LHCN-M2 (cell line): ENCODE measurements around the gene BRAT1. TPM values are rescaled to one million over a fixed set of nuclear protein-coding genes. Genes with fewer than 3 reads are reported as not detected.

Experiments used
- DNase-seq: peaks from one replicate; pipeline ENCODE4 v3.0.0-alpha.2; 2012; ENCODE audit warnings: low read depth
- total RNA-seq: library from RNA; depleted of rRNA; stranded (reverse); fragments of >200 nt; gene quantifications from 2 replicates; pipeline ENCODE4 v1.2.3, GENCODE V29; 2014

Gene BRAT1
- total RNA-seq, 1 experiment from 2014 or later: 73.9 TPM

DNA sequence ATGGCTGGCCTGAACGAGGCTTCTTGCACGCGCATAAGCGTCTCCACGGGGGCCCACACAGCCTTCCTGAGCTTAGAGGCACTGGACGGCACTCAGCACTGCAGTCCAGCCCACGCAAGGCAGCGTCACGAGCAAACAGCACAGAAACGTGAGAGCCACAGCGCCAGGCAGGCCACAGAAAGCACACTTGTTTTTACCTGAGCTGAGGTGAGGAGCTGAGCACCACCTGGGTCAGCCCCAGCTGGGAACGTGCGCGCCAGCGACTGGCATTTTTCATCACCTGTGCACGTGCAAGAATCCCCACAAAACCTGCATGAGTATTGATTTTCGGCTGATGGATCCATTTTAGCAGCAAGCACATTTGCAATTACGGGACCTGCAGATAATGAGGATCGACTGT, 30.1 kb upstream of the BRAT1 start:
- DNase-seq: no peak

GRCh38 chr7:2583798-2584580, 28.7 kb upstream of the BRAT1 start:
- DNase-seq: no peak

DNA sequence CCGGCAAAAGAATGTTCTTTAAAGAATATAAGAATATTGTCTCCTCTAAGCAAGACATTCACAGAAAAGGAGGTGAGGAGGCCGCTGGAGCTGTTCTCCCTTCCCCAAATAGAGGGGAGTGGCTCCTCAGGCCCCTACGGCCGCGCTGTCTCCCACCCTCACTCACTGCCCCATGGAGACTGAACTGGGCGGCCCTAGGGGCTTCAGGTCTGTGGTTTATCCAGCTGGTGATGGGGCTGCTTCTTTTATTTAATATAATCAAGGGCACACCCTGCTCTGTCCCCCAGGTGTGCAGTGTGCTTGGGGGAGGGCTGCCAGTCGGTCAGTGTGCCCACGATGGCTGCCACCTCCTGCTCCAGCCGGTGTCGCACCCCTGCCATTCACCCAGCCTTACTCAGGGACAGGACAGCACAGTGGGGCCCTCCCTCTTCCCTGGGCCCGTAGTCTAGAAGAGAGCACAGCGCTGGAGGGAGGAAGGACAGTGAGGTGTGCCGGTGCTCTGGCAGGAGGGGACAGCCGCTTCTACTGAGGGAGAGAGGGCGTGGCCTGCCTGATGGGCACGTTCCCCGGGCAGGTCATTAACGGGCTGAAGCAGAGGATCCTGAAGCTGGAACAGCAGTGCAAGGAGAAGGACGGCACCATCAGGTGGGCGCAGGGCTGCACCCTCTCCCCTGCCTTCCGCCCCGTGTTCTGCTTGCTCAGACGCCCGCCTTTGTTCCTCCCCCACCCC, 26.8 kb upstream of the BRAT1 start:
- DNase-seq: no peak

DNA sequence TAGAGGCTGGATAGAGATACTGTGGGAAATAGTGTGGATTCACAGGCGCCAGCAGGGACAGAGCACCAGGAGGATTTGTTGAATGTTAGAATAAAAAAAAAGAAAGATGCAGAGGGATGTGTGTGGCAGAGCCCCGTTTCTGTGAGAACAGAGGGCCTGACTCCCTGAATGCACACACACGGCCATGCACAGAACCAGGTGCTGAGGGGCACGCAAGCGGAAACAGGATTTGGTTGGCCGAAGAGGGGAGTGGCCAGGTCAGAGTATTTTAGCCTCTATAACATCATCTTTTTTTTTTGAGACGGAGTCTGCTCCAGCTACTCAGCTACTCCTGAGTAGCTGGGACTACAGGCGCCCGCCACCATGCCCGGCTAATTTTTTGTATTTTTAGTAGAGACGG, 25.3 kb upstream of the BRAT1 start:
- DNase-seq: no peak

DNA sequence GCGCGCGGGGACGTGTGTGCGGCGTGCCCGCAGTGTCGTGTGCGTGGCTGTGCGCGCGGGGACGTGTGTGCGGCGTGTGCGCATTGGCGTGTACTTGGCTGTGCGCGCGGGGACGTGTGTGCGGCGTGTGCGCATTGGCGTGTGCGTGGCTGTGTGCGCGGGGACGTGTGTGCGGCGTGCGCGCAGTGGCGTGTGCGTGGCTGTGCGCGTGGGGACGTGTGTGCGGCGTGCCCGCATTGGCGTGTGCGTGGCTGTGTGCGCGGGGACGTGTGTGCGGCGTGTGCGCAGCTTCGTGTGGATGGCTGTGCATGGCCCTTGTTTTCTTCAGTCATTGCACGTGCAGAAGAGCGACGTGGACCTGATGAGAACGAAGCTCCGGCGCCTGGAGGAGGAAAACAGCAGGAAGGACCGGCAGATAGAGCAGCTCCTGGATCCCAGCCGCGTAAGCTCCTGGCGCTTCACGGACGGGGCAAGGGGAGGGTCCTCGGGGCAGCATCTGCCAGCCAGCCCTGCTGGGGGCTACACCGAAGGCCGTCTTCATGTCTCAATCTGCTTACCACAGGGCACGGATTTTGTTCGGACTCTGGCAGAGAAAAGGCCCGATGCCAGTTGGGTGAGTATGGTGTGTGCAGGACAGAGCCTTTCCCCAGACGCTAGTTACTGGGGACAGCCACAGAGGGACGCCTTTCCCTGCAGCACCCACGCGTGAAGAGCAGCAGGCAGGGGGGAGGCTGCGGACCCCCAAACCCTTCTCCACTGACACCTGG, 22.8 kb upstream of the BRAT1 start:
- no peak for DNase-seq

DNA sequence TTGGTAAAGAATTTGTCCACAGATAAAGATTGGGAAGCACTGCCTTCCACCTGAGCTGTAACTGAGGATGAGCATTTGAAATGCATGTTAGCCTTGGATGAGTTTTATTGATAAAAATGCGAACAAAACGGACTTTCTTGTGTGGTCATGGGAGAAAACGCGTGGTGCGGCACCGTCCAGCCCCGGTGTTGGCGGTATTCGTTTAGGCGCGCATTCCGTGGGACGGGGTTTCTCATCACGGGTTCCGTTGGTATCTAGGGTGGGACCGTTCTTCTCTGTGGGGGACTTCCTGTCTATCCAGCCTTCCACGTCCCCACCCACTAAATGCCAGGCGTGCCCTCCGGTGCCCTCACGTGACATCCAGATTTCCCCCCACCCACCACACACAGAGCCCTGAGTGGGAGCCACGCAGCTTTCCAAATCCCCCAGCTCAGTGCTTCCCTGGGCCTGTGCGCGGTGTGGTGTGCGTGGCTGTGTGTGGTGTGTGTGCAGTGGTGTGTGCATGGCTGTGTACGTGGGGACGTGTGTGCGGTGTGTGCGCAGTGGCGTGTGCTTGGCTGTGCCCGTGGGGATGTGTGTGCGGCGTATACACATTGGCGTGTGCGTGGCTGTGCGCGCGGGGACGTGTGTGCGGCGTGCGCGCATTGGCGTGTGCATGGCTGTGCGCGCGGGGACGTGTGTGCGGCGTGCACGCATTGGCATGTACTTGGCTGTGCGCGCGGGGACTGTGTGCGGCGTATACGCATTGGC, 21.6 kb upstream of the BRAT1 start:
- no peak for DNase-seq

GRCh38 chr7:2575733-2576340, 20.5 kb upstream of the BRAT1 start:
- no peak for DNase-seq

DNA sequence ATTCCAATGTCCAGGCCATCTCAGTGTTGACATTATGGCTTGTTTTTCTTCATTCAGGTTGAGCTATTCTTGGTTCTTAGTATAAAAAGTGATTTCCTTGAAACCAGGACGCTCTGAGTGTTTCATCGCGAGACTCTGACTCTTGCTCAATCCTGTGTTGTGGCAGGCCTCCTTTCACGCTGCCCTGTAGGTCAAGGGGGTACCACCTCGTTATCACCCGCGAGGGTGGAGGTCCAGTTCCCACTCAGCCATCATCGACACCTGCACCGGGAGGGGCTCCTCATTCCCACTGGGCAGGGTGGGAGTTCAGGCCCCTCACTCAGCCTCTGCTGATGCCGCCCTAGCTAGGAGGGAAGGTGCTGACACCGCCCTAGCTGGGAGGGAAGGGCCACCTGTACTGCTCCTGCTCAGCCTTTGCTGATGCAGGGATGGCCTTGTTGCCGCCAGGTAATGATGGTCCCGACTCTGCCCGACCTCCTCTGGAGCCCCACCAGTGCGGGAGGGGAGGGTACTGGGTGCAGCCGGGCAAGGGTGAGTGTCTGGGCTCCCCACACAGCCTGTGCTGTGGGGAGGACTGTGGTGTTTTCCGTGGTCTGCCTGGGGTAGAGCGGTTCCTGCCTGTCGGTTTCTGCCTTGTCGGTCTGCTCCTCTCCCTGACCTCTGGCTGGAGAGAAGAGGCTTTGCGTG, 19.9 kb upstream of the BRAT1 start:
- no peak for DNase-seq

DNA sequence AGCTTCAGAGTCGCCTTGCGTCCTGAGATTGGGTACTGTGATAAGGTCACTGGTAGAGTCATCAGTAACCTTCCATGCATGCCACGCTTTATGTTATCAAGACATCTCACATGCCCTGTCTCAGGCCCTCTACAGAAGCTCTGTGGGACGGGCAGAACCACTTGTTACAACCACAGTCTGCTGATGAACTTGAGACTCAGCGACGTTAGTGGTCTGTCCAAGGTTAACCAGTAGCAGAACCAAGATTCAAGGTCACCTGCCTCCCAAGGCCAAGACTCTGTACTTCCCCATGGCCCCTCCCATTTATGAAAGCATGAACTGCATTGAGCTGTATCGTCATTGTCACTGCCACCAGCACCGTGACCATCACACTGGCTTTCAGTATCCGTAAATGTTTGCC, 18.4 kb upstream of the BRAT1 start:
- DNase-seq: no peak

- DNase-seq: no peak
Observed at GRCh38 chr7:2572101-2572842, 16.9 kb upstream of the BRAT1 start.

DNA sequence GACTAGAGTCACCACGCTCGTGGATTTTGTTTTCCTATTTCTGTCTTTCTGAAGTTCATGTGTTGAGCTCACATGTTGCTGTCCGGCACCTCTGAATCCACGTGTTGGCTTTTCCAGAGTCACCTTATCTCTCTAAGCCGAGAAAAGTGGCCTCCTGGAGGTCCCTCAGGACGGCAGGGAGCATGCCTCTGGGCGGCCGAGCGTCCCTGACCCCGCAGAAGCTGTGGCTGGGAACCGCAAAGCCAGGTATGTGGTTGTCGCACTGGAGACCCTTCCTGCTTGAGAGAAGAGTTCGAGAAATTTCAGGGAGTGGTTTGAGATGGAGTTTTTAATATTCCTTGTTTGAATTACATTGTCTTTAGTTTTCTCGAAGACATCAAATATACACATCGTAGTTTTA, 16.1 kb upstream of the BRAT1 start:
- DNase-seq: no peak

DNA sequence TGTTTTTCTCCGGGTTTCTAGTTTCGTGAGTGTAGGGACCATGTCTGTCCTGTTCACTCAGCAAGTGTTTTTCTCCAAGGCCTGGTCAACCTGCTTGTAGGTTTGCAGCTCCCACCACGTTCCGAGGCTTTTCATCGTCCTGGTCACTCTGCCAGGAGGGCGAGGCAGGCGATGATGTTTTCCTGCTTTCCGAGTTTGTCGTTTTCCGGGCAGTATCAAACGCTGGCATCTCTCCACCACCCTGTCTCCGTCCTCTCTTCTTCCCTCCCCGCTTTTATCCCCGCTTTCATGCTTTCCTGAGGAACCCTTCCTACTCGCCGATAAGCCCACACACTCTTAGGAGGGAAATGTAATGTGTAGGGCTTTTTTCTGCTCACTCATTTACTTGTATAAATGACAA, 14.7 kb upstream of the BRAT1 start:
- no peak for DNase-seq

GRCh38 chr7:2569421-2569820, 14.1 kb upstream of the BRAT1 start:
- no peak for DNase-seq

GRCh38 chr7:2568521-2569223, 13.3 kb upstream of the BRAT1 start:
- DNase-seq: no peak

GRCh38 chr7:2567679-2568278, 12.5 kb upstream of the BRAT1 start:
- DNase-seq: peak; percentile 14

DNA sequence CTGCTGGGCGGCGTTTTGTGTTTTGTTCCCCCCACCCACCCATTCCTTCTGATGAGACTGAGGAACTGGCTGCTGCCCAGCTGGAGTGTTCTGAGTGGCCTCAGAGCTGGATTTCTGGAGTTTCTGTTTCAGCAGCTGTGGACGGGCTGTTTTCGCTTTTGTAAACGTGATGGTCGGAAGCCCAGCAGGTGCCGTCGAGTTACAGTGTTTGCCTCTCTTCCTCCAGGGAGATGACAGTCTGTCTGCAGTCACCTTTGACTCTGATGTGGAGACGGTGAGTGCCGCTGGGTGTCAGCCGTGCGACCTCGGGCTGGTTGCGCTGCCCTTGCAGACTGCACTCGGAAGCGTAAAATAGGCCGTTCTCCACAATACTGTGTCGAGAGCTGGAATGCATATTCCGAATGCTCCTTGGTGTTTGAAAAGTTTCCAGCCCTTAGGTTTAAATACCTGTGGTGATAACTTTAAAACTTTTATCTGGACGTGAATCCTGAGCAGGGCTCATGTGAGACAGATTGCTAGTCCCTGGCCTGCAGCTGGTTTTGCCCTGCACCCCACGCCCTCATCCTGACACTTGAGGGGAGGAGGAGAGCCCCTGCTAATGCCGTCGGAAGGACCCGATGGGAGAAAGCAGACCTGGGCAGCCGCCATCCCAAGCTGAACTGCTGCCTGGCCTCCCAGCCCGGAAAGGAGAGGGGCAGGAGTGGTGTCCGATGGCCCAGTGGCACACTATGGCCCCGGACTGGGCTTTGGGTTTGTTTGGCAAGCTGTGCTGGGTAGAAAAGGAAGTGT, 11.8 kb upstream of the BRAT1 start:
- no peak for DNase-seq

- no peak for DNase-seq
Observed at GRCh38 chr7:2566348-2566889, 11.1 kb upstream of the BRAT1 start.
